ENCODE data around the gene TSTD1. TPM values are rescaled to one million over a fixed set of nuclear protein-coding genes. Genes with fewer than 3 reads are reported as not detected.

TSTD1 gene
- not detected for polyA plus RNA-seq (2012; ENCODE audit: insufficient read length, low read depth)

- no peak for TF ChIP-seq REST (IDR thresholded peaks at IDR 0.05; ENCODE audit: insufficient read depth in 1 of 2, low read depth in 2 of 2, low read length in 2 of 2)
- no peak for TF ChIP-seq SIN3A (IDR thresholded peaks at IDR 0.05; ENCODE audit: borderline replicate concordance, insufficient read depth, low read length)
Measured at GRCh38 chr1:161038523-161039153, at the start of gene TSTD1. TSS of gene TSTD1 (minus strand) at chr1:161038964. CDS start at chr1:161038889, 75 bp downstream.

- TF ChIP-seq SIN3A (IDR thresholded peaks at IDR 0.05; ENCODE audit: borderline replicate concordance, insufficient read depth, low read length): no peak
- TF ChIP-seq TAF1 (IDR thresholded peaks at IDR 0.05; ENCODE audit: borderline replicate concordance, insufficient read depth, low read length): no peak
- no peak for TF ChIP-seq REST (IDR thresholded peaks at IDR 0.05; ENCODE audit: insufficient read depth in 1 of 2, low read depth in 2 of 2, low read length in 2 of 2)
- TF ChIP-seq POLR2AphosphoS5 (IDR thresholded peaks at IDR 0.05; ENCODE audit: low read depth, low read length): no peak
- no peak for TF ChIP-seq FOXP2 (optimal IDR thresholded peaks at IDR 0.05; ENCODE audit: borderline replicate concordance, extremely low read depth, extremely low read length, insufficient read depth)
Measured at GRCh38 chr1:161086457-161086856, 47.7 kb upstream of the TSTD1 start.

GRCh38 chr1:161085165-161085564 is 46.4 kb upstream of the TSTD1 start:
- TF ChIP-seq POLR2AphosphoS5 (IDR thresholded peaks at IDR 0.05; ENCODE audit: low read depth, low read length) (no peak), FOXP2 (optimal IDR thresholded peaks at IDR 0.05; ENCODE audit: borderline replicate concordance, extremely low read depth, extremely low read length, insufficient read depth) (no peak), TAF1 (IDR thresholded peaks at IDR 0.05; ENCODE audit: borderline replicate concordance, insufficient read depth, low read length) (no peak), REST (IDR thresholded peaks at IDR 0.05; ENCODE audit: insufficient read depth in 1 of 2, low read depth in 2 of 2, low read length in 2 of 2) (no peak), SIN3A (IDR thresholded peaks at IDR 0.05; ENCODE audit: borderline replicate concordance, insufficient read depth, low read length) (no peak)

- TF ChIP-seq TAF1 (IDR thresholded peaks at IDR 0.05; ENCODE audit: borderline replicate concordance, insufficient read depth, low read length) (no peak), FOXP2 (optimal IDR thresholded peaks at IDR 0.05; ENCODE audit: borderline replicate concordance, extremely low read depth, extremely low read length, insufficient read depth) (no peak), POLR2AphosphoS5 (IDR thresholded peaks at IDR 0.05; ENCODE audit: low read depth, low read length) (no peak), REST (IDR thresholded peaks at IDR 0.05; ENCODE audit: insufficient read depth in 1 of 2, low read depth in 2 of 2, low read length in 2 of 2) (no peak), SIN3A (IDR thresholded peaks at IDR 0.05; ENCODE audit: borderline replicate concordance, insufficient read depth, low read length) (no peak)
Measured at GRCh38 chr1:161084597-161084988, 45.8 kb upstream of the TSTD1 start.

Data from PFSK-1 (cell line).